ENCODE measurements around the gene TMED3.
"Not testable (repeated sequence)": the region's sequence is repeated elsewhere in the genome, so short reads cannot be mapped to it uniquely, and the experiment has no call there.

TMED3 gene

GRCh38 chr15:79319973-79320372 is 9.1 kb downstream of the TMED3 start:
- not testable (repeated sequence) for DNase-seq

GRCh38 chr15:79321876-79322275 is 11.0 kb downstream of the TMED3 start:
- DNase-seq, result no peak

- DNase-seq, result no peak
These were observed 11.4 kb downstream of the TMED3 start for GRCh38 chr15:79322306-79322705.

- DNase-seq, result no peak
These were observed 12.0 kb downstream of the TMED3 start for GRCh38 chr15:79322945-79323344.

GRCh38 chr15:79329171-79329611 is 18.3 kb downstream of the TMED3 start:
- DNase-seq, result no peak

GRCh38 chr15:79332824-79333510 is 22.1 kb downstream of the TMED3 start:
- DNase-seq, result peak; percentile 40

- no peak for DNase-seq
These were observed 26.7 kb downstream of the TMED3 start for GRCh38 chr15:79337591-79337990.

- DNase-seq, result peak; percentile 11
These were observed 28.8 kb downstream of the TMED3 start for GRCh38 chr15:79339588-79340314.

GRCh38 chr15:79340315-79340602 is 29.3 kb downstream of the TMED3 start:
- no peak for DNase-seq

GRCh38 chr15:79341396-79341795 is 30.5 kb downstream of the TMED3 start:
- no peak for DNase-seq

GRCh38 chr15:79349525-79349924 is 38.6 kb downstream of the TMED3 start:
- no peak for DNase-seq

GRCh38 chr15:79352206-79352605 is 41.3 kb downstream of the TMED3 start:
- no peak for DNase-seq

GRCh38 chr15:79357566-79357965 is 46.7 kb downstream of the TMED3 start:
- DNase-seq, result no peak

- no peak for DNase-seq
These were observed 47.2 kb downstream of the TMED3 start for GRCh38 chr15:79358069-79358468.

- no peak for DNase-seq
These were observed 53.8 kb downstream of the TMED3 start for GRCh38 chr15:79364571-79365240.

- DNase-seq, result no peak
These were observed 54.9 kb downstream of the TMED3 start for GRCh38 chr15:79365765-79366164.

GRCh38 chr15:79366691-79367090 is 55.8 kb downstream of the TMED3 start:
- DNase-seq, result no peak

- no peak for DNase-seq
These were observed 59.8 kb downstream of the TMED3 start for GRCh38 chr15:79370716-79371115.

GRCh38 chr15:79371591-79371990 is 60.7 kb downstream of the TMED3 start:
- no peak for DNase-seq

- DNase-seq, result no peak
These were observed 61.5 kb downstream of the TMED3 start for GRCh38 chr15:79372428-79372827.

Measured in NCI-H510A treated with DMSO at 0.1 percent for 48 hours (cell line).